Endothelial cell of umbilical vein (primary cell): ENCODE results near the gene SRRM5.

Experiments
- EZH2 ChIP-seq: IDR thresholded peaks from 2 replicates; pipeline ENCODE4 v1.6.1; 2012; ENCODE audit warnings: borderline replicate concordance, low read depth, mild to moderate bottlenecking, moderate library complexity, low read length, inconsistent platforms; ENCODE audit not compliant: severe bottlenecking
- POLR2A ChIP-seq: IDR thresholded peaks from 2 replicates; pipeline ENCODE4 v1.6.1; 2012; ENCODE audit warnings: low read depth, mild to moderate bottlenecking, control low read depth, low read length
- TF ChIP-seq, protein P1 (sequence below): IDR thresholded peaks from 2 replicates; pipeline ENCODE4 v1.6.1; 2011; ENCODE audit not compliant: insufficient read depth, insufficient read length
- TF ChIP-seq, protein P2 (sequence below), 2 donors: IDR thresholded peaks; 1 replicate in 1 of 2; 2 replicates in 1 of 2; pipeline ENCODE4 v1.5.1; 2011; ENCODE audit warnings: low read length in 2 of 2, mild to moderate bottlenecking in 2 of 2, moderate library complexity in 2 of 2, control low read depth in 1 of 2, inconsistent platforms in 1 of 2, low read depth in 1 of 2; ENCODE audit not compliant: insufficient read depth in 1 of 2; ENCODE audit errors: extremely low read depth in 1 of 2

GRCh38 chr19:43638214-43638994, 26.5 kb downstream of the SRRM5 start:
- TF ChIP-seq, protein P1, sequence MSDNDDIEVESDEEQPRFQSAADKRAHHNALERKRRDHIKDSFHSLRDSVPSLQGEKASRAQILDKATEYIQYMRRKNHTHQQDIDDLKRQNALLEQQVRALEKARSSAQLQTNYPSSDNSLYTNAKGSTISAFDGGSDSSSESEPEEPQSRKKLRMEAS: no peak
- TF ChIP-seq, protein P2, sequence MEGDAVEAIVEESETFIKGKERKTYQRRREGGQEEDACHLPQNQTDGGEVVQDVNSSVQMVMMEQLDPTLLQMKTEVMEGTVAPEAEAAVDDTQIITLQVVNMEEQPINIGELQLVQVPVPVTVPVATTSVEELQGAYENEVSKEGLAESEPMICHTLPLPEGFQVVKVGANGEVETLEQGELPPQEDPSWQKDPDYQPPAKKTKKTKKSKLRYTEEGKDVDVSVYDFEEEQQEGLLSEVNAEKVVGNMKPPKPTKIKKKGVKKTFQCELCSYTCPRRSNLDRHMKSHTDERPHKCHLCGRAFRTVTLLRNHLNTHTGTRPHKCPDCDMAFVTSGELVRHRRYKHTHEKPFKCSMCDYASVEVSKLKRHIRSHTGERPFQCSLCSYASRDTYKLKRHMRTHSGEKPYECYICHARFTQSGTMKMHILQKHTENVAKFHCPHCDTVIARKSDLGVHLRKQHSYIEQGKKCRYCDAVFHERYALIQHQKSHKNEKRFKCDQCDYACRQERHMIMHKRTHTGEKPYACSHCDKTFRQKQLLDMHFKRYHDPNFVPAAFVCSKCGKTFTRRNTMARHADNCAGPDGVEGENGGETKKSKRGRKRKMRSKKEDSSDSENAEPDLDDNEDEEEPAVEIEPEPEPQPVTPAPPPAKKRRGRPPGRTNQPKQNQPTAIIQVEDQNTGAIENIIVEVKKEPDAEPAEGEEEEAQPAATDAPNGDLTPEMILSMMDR (IDR thresholded peaks at IDR 0.05; ENCODE audit: extremely low read depth in 1 of 2, insufficient read depth in 1 of 2, low read depth in 1 of 2, low read length in 2 of 2): no peak
- TF ChIP-seq POLR2A: no peak
- TF ChIP-seq EZH2: no peak
